Measurements from ENCODE around the gene SERPINE3.

Gene SERPINE3

DNA sequence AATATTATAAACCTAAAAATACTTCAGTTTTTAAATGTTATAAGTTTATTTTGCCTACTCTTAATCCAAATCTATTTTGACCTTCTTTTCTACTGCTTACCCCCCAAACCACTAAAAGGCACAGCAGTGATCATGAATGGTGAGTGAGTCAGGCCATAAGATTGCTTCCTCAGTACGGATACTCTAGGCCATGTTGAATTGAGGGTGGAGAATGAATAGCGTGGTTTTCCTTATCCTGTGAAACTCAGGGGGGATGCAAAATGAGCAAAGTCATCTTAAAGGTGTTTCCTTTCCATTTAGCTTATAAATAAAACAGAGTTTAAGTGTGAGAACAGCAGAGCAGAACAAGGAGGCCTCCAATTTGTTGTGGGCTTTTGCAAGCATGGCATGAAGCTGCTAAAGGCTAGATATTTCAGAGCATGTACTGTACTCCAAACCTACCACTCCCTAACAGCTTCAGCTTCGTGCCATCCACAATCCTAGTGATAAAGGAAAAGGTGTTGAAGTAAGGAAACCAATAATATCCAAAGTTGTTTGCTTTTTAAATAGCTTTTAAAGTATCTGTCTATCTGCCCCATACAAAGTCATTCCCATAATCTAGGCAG lies 25.0 kb downstream of the SERPINE3 start:
- DNase-seq = no peak

DNA sequence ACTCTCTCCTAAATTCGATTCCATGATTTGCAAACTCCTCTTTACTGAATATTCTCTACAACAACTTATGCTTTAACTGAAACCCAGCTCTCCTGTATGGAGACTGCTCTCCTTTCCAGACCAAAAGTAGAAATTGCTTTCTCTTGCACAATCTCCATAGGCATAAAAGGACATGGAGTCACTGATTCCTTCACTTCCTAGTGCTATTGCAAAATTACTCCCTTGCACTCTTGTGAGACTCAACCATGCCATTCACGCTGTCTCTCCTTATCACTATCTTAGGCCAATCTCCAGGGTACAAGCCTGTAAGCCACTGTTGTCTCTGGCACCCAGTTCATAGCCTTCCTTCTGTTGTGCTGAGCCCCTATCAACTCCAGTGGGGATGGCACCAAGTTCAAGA lies 30.6 kb downstream of the SERPINE3 start:
- no peak for DNase-seq

DNA sequence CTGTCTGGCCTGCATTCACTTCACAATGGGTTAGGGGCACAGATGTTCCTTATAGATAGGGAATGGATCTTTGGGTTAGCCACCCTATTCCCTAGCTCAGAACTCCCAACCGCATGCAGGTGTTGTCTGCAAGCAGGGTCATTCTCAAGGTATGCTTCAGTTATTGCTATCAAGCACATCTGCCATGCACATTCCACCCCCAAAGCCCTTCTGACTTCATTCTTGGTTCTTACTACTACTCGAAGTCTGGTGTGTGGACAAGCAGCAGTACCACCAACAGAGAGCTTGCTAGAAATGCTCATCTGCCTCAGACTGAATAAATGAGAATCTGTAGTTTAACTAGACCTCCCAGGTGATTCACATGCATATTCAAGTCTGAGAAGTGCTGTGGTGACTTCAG lies 31.3 kb downstream of the SERPINE3 start:
- no peak for DNase-seq

DNA sequence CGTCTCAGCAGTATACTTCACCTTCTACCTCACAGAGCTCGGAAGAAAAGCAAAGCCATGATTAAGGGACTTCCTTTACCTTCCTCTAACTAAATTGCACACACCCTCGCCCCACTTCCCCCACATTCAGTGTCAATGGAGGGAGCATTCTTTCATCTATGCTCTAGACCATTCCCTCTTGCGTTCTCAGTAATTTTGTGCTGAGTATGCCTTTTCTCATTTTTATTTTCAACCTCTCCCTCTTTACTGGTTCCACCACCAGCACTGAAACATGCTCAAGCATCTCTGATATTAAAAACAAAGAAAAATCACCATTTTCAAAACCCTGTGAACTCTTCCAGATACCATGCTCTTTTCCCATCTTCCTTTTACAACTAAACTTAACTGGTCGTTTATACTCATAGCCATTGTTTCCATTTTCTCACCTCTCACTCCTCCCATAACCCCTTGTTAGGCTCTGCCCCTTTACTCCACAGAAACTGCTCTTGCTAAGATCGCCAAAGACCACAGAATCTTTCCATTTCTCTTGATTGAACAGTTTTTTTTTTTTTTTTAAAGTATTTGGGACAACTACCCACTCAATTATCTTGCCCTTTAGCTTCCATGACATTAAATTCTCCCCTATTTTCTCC lies 32.4 kb downstream of the SERPINE3 start:
- DNase-seq = no peak

GRCh38 chr13:51373451-51373850 lies 34.0 kb downstream of the SERPINE3 start:
- no peak for DNase-seq

DNA sequence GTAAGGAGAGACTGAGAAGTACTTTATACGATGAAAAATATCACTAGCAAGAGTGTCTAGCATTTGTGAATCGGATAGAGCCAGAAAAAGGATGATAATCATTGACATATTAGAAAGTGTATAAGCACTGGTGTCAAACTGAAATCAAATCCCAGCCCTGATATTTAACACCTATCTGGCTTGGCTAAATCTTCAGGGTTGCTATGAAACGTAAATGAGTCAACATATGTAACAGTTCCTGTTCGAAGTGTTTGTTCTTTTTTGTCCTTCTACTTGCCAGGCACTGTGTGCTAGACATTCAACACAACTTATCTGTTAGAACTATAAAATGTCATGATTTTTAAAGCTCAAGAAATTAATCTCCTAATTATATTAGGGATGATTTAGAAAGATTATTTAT lies 40.8 kb downstream of the SERPINE3 start:
- DNase-seq = no peak

GRCh38 chr13:51385114-51385513 lies 45.6 kb downstream of the SERPINE3 start:
- DNase-seq = no peak

- DNase-seq = no peak
These were observed 55.2 kb downstream of the SERPINE3 start for GRCh38 chr13:51394724-51395123.

DNA sequence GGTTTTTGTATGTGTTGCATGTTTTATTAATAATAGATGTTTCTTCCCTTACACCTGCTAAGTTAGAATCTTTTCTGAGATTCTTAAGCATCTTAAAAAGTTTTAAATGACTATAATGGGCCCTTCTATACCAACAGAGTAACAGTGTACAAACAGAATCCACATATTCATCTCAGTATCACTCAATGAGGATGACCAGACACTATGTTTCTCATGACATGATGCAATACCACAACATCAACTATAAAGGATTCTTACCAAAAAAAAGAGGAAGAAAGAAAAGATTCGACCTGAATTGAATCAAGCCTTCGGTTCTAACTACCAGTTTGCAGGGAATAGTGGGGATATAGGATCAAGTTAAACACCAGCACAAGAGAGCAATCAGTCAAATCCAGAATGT lies 56.9 kb downstream of the SERPINE3 start:
- no peak for DNase-seq

GRCh38 chr13:51397262-51397941 lies 57.9 kb downstream of the SERPINE3 start:
- no peak for DNase-seq

DNA sequence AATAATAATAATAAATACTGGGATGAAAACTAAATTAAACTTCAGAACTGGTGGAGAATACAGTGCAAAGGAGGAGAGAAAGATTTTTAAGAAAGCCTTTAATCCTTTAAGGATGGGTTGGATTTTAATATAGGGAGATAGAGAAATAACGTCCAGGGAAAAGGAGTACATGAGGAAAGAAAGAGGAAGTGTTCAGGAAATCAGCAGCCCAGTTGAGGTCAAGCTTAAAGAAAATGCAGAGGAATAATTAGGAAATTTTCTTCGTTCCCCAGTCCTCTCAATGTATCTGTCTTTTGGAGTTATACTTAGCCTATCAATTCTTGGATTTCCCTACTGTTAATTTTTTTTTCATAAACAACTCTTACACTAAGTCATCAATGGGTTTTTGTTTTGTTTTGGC lies 65.7 kb downstream of the SERPINE3 start:
- DNase-seq = no peak

GRCh38 chr13:51412431-51412830 lies 72.9 kb downstream of the SERPINE3 start:
- no peak for DNase-seq
